Gastroesophageal sphincter (tissue), 3 donors: ENCODE data around the gene DCTN1.

Experiments
- EP300 ChIP-seq: sonication (generic); formaldehyde crosslinking; IDR thresholded peaks from one replicate; pipeline ENCODE4 v1.6.1; 2017; ENCODE audit warnings: antibody characterized with exemption, mild to moderate bottlenecking
- POLR2A ChIP-seq, 2 donors: fragments of 450-650 bp; IDR thresholded peaks; one replicate each; pipeline ENCODE4 v1.6.1; 2017; ENCODE audit warnings: antibody characterized with exemption in 2 of 2, mild to moderate bottlenecking in 2 of 2, moderate library complexity in 1 of 2
- POLR2AphosphoS5 ChIP-seq: sonication (generic); formaldehyde crosslinking; IDR thresholded peaks from one replicate; pipeline ENCODE4 v1.6.1; 2017; ENCODE audit warnings: antibody characterized with exemption
- TF ChIP-seq, protein P1 (sequence below), 4 experiments: fragments of 200-600 bp in 2 of 4; fragments of 450-650 bp in 2 of 4; sonication (generic) in 1 of 4; IDR thresholded peaks; one replicate each; pipeline ENCODE4 v1.5.1; 2017 to 2019; ENCODE audit warnings: antibody characterized with exemption in 4 of 4, mild to moderate bottlenecking in 2 of 4, moderate library complexity in 2 of 4

DNA sequence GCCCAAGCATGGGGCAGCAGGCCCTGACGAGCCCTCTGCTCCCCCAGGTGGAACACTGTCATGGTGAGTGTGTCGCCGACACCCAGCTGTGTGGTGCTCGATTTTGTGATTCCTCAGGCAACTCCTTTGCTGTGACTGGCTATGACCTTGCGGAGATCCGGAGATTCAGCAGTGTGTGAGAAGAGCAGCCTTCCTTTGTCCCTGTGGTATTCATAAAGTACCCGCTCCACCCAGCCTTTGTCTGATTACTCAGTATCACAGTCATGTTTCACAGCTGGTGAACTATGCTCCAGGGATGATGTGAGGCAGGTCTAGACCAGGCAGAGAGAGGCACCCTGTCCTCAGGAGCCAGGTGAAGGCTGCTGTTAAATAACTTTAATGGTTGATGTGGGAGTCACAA, 45.4 kb upstream of the DCTN1 start:
- no peak for TF ChIP-seq POLR2AphosphoS5
- TF ChIP-seq POLR2A (IDR thresholded peaks at IDR 0.05): no peak
- TF ChIP-seq, protein P1, sequence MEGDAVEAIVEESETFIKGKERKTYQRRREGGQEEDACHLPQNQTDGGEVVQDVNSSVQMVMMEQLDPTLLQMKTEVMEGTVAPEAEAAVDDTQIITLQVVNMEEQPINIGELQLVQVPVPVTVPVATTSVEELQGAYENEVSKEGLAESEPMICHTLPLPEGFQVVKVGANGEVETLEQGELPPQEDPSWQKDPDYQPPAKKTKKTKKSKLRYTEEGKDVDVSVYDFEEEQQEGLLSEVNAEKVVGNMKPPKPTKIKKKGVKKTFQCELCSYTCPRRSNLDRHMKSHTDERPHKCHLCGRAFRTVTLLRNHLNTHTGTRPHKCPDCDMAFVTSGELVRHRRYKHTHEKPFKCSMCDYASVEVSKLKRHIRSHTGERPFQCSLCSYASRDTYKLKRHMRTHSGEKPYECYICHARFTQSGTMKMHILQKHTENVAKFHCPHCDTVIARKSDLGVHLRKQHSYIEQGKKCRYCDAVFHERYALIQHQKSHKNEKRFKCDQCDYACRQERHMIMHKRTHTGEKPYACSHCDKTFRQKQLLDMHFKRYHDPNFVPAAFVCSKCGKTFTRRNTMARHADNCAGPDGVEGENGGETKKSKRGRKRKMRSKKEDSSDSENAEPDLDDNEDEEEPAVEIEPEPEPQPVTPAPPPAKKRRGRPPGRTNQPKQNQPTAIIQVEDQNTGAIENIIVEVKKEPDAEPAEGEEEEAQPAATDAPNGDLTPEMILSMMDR (IDR thresholded peaks at IDR 0.05): no peak
- no peak for TF ChIP-seq EP300
